Mesothelial cell of epicardium (in vitro differentiated cells): ENCODE results near the gene RIOK2. TPM values are rescaled to one million over a fixed set of nuclear protein-coding genes. Genes with fewer than 3 reads are reported as not detected.

Experiments used
- DNase-seq, 2 experiments: peaks; one replicate each; pipeline ENCODE4 v3.0.0; 2021; ENCODE audit warnings: low spot score in 2 of 2; ENCODE audit not compliant: unreplicated experiment in 2 of 2
- H3K27ac Mint-ChIP-seq: 2 replicates; pipeline ENCODE4 v1.8.0; 2021; ENCODE audit warnings: mixed read lengths
- H3K27me3 Mint-ChIP-seq: 2 replicates; pipeline ENCODE4 v1.8.0; 2021; ENCODE audit warnings: low read depth, mixed read lengths
- H3K36me3 Mint-ChIP-seq: 2 replicates; pipeline ENCODE4 v1.8.0; 2021; ENCODE audit warnings: mixed read lengths
- H3K4me1 Mint-ChIP-seq: 2 replicates; pipeline ENCODE4 v1.8.0; 2021; ENCODE audit warnings: mixed read lengths
- H3K4me3 Mint-ChIP-seq: 2 replicates; pipeline ENCODE4 v1.8.0; 2021; ENCODE audit warnings: mild to moderate bottlenecking, moderate library complexity, mixed read lengths
- H3K9me3 Mint-ChIP-seq: 2 replicates; pipeline ENCODE4 v1.8.0; 2021; ENCODE audit warnings: mixed read lengths
- CTCF ChIP-seq: fragments of 200-600 bp; sonication (generic); IDR thresholded peaks from one replicate; pipeline ENCODE4 v1.5.0; 2021; ENCODE audit warnings: antibody characterized with exemption; ENCODE audit not compliant: unreplicated experiment
- total RNA-seq: library from RNA; stranded (reverse); gene quantifications from 3 replicates; pipeline ENCODE4 v1.2.1, GENCODE V29; 2021

The RIOK2 gene
- total RNA-seq, 1 donor from 2014 or later = 25.9 TPM

- Mint-ChIP-seq H3K27ac (no peak overlapping the region), H3K9me3 (no peaks in the 10 kb centered on the region), H3K4me1 (peaks cover 5% of the 10 kb centered on the region), H3K27me3 (no peaks in the 10 kb centered on the region), H3K36me3 (no peaks in the 10 kb centered on the region), H3K4me3 (no peak overlapping the region)
- no peak for TF ChIP-seq CTCF
- no peak for DNase-seq
These were observed 57.8 kb downstream of the RIOK2 start for GRCh38 chr5:97125125-97125683.

- TF ChIP-seq CTCF = no peak
- Mint-ChIP-seq H3K4me3 (no peak overlapping the region), H3K9me3 (no peaks in the 10 kb centered on the region), H3K36me3 (no peaks in the 10 kb centered on the region), H3K27ac (no peak overlapping the region), H3K4me1 (peaks cover 3% of the 10 kb centered on the region), H3K27me3 (no peaks in the 10 kb centered on the region)
- DNase-seq = no peak
These were observed 58.7 kb downstream of the RIOK2 start for GRCh38 chr5:97124335-97124734.

GRCh38 chr5:97121848-97122247 is 61.2 kb downstream of the RIOK2 start:
- Mint-ChIP-seq H3K27me3 (no peaks in the 10 kb centered on the region), H3K36me3 (no peaks in the 10 kb centered on the region), H3K4me1 (peaks cover 15% of the 10 kb centered on the region), H3K27ac (no peak overlapping the region), H3K4me3 (no peak overlapping the region), H3K9me3 (no peaks in the 10 kb centered on the region)
- DNase-seq = no peak
- no peak for TF ChIP-seq CTCF

GRCh38 chr5:97120195-97120594 is 62.9 kb downstream of the RIOK2 start:
- TF ChIP-seq CTCF = no peak
- Mint-ChIP-seq H3K27me3 (no peaks in the 10 kb centered on the region), H3K4me1 (peaks cover 31% of the 10 kb centered on the region), H3K27ac (no peak overlapping the region), H3K9me3 (no peaks in the 10 kb centered on the region), H3K36me3 (no peaks in the 10 kb centered on the region), H3K4me3 (no peak overlapping the region)
- DNase-seq = no peak

GRCh38 chr5:97119007-97119390 is 64.0 kb downstream of the RIOK2 start:
- H3K27me3 Mint-ChIP-seq = no peaks in the 10 kb centered on the region

More at GRCh38 chr5:97119007-97119390, 64.0 kb downstream of the RIOK2 start:
- Mint-ChIP-seq H3K4me3 (no peak overlapping the region), H3K4me1 (peaks cover 28% of the 10 kb centered on the region), H3K27ac (peak overlapping the region; percentile 11), H3K36me3 (no peaks in the 10 kb centered on the region), H3K9me3 (no peaks in the 10 kb centered on the region)
- DNase-seq = no peak
- TF ChIP-seq CTCF = no peak
